HG03575 (cell line): ENCODE results near the gene IQCK.

Experiments used
- ATAC-seq: cut with Tn5 transposase; IDR thresholded peaks from one replicate; pipeline ENCODE4 v1.9.1; 2021; ENCODE audit not compliant: unreplicated experiment, insufficient number of reproducible peaks, low FRiP score; ENCODE audit errors: extremely low read depth

The IQCK gene

DNA sequence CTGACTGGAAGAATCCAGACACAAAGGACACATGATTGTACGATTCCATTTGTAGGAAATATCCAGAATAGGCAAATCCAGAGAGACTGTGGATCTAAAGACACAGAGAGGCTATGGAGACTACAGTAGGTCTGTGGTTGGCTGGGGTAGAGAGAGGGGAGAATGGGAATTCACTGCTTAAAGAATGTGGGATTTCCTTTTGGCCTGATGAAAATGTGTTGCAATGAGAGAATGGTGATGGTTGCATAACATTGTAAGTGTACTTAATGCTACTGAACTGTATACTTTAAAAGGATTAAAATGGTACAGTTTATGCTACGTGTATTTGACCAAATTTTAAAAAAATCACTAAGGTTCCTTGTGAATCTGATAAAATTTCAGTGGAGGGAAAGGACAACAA lies 104.5 kb downstream of the IQCK start:
- no peak for ATAC-seq

DNA sequence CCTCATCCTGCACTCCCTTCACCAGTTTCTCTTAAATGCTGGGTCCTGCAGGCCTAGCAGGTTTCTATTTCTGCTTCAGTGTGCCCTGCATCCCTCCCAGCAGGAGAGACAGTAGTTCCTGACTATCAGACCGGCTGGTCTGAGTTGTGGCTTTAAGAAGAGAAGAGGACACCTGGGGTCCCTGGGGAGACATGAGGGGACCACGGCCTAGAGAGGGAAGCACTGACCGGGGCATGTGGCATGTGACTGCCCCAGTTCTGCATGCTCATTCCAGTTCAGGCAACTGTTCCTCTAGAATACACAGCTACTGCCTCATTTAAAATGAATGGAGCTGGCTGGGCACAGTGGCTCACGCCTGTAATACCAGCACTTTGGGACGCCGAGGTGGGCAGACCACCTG lies 105.3 kb downstream of the IQCK start:
- ATAC-seq = no peak

DNA sequence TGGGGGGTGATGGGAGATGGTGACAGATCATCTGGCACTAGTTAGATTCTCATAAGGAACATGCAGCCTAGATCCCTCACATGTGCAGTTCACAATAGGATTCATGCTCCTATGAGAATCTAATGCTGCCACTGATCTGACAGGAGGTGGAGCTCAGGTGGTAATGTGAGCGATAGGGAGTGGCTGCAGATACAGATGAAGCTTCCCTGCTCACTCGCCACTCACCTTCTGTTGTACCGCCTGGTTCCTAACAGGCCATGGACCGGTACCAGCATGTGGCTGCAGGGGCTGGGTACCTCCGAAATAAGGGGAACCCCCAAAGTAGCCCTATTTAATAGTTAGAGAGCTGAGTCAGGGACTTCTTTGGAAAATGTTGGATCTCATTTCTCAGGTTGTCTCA lies 106.1 kb downstream of the IQCK start:
- no peak for ATAC-seq

DNA sequence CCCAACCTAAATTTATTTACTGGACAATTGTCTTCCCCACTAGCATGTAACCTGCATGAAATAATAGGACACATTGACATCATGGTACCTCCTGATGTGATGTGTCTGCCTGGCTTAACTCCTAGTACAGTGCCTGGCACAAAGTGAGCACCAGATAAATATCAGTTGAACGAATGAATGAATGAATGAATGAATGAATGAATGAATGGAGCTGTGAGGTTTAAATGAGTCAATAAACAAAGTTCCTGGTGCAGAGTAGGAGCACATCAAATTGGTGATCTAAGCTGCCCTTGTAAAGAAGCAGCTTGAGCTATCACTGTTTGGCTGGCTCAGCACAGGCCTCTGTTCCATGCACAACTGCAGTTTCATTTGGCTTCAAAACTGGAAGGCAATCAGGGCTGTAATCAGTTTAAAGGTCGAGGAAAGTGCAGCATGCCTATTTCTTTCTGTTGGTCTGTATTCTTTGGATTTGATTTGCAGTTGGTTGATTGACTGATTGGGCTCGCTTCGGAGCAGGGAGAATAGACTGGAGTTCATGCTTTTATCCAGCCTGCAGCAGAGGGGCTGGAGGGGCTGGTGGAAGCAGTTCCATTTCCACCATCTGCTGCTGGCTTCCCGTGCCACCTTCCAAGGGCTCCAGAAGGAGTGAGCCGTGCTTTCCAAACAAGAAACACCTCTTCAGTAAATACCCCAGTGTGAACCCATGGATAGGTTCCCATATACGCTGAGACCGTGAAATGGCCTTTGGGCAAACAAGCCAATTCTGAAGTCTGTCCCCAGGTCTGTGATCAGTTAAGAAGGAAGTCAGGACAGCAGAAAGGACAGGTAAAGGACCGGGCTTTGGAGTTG lies 112.0 kb downstream of the IQCK start:
- ATAC-seq = no peak

DNA sequence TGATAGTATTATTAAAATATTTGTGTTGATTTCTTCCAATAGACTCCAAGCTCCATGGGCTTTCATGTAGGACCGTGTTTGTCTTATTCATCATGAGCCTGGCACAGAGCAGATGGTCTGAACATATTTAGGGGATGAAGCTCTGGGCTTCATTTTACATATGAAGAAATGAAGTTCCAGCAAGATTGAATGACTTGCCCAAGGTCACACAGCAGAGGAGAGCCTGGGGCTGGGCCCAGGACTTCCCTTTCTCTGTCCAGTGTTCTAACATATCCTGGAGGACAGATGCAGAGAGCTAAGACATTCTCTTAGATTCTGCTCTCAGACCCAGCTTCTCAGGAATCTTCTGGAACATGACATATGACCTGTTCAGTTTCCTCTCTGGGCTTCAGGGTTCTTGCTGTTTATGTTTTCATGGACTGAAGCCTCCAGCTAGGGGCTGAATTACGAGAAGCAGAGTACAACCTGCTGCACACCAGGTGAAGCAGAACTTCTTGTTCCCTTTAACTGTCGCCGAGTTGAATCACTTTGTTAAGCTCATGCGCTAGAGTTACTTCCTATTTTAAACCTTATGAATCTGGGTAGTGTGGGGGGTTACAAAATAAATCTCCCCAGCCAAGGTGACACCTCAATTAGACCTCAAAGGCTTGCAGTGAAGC lies 113.0 kb downstream of the IQCK start:
- no peak for ATAC-seq

DNA sequence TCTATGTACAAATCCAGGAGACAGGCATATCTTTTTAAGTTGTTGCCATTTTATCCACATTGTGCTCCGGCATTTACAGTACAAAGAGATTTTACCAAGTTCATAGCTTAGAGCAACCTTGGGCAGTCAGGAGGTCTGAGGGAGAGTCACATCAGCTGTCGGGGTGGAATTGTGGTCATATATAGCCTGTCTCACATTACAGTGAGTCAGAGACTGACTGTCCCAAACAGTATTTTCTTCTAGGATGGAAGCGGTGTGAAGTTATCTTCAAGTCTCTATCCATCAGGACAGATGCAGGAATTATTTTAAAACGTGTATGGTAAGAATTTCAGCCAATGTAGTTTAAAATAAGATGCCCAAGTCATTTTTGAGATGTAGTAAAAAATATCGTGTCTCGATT lies 113.6 kb downstream of the IQCK start:
- no peak for ATAC-seq

DNA sequence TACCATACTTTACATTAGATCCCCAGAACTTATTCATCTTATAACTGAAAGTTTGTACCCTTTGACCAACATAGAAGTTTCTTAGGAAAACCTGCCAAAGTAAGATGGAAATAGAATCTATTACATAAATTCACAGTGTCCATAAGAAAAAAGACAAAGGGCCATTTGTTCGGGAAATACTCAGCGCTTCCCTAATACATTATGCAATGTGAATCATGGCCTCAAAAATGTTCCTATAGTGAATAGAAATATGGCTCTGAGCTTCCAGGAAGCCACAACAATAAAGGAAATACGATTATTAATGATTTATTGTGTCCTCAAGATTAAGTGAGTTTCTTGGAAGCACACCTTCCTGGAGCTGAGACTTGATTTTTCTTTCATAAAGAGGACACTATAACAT lies 115.1 kb downstream of the IQCK start:
- no peak for ATAC-seq

DNA sequence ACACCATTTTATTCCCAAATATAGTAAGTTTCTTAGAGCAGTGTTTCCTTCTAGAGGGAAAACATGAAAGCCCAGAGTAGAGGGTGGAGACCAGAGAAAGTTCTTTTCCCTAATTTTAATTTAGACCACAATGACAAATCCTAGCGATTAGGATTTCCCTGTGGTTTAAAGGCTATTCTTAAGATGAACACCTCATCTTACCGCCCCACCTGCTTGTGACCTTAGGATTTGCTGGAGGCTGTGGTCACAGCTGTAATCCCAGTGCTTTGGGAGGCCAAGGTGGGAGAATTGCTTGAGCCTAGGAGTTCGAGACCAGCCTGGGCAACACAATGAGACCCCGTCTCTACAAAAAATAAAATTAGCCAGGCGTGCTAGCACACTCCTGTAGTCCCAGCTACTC lies 115.5 kb downstream of the IQCK start:
- no peak for ATAC-seq

DNA sequence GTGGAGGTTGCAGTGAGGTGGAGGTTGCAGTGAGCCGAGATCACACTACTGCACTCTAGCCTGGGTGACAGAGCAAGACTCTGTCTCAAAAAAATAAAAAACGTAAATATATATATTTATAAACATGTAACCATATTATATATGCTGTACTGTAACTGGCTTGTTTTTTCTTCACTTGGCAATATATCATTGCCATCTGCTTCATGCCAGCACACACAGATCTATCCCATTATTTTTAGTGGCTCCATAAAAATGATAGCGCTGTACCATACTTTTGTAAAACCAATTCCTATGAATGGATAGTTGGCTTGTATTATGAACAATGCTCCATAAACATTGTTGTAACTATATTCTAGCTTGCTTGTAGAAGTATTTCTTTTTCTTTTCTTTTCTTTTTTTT lies 117.1 kb downstream of the IQCK start:
- no peak for ATAC-seq

DNA sequence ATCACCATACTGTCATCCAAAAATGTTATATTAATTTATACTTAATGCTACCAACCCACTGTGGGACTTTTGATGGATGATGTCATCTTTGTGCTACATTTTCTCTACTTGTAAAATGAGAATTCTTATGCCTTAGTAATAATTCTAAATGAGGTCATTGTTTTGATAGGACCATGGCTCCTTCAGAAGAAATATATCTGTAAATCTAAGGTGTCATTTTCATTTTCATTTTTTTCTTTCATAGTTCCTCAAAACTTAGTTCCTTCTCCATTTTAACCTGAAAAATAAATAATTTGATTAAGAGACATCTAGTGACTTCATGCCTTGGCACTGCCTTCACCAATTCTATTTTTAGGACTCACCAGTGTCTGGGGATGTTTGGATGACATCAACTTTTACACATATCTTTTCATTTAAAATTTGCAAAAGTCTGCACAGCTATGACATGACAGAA lies 117.9 kb downstream of the IQCK start:
- ATAC-seq = no peak

DNA sequence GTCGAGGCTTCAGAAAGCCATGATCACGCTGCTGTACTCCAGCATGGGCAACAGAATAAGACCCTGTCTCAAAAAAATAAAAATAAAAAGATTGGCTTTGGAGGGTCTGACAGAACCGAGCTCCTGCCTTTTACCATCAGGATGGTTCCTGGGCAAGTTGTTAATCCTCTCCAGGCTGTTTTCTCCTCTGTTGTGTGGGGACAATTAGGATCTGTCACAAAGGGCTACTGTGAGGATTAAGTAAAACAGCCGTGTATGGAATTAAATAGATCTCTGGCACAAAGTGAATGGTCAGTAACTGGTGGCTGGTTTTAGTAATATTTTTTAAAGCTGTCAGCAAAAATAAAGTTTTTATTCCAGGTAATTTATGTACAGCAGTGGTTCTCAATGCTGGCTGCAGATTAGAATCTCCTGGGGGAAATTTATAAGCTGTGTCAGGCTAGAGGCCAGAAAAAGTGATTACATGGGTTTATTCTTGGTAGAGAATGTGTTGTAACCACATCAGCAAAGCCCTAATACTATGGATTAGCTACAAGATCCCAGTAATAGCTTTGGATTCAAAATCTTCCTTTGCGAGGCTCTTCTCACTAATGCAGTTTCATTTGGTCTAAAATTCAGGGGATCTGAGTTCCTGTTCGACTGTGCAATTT lies 119.4 kb downstream of the IQCK start:
- ATAC-seq = no peak

DNA sequence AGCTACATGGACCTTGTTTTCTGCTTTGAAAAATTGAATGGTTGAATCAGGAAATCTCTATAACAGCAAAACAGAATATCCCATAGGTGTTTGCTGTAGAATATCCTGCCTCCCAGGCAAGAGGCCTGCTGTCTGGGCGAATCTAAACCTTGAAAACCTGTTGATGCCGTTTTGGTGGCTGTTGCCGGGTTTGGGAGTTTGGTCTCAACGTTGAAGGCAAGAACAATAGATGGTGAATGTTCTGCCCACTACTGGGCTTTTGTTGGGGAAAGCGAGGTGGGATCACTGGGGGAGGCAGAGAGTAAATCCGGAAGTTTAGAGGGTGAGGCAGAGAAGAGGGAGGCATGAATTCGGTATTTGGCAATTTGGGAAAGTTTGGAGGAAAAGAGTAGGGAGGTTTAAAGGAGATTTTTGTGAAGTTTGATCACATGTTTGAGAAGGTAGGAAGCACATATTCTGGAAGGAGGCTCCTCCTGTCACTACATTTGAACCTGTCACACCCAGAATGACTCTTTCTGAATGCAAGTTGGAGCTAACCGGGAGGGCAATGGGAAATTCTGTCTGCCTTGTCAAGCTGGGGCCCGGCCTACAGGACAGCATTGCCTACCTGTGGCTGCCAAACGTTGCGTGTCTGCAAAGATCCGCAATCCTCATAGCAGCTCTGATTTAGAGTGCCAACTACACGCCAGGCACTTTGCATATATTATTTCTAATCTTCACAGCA lies 120.1 kb downstream of the IQCK start:
- ATAC-seq = no peak

DNA sequence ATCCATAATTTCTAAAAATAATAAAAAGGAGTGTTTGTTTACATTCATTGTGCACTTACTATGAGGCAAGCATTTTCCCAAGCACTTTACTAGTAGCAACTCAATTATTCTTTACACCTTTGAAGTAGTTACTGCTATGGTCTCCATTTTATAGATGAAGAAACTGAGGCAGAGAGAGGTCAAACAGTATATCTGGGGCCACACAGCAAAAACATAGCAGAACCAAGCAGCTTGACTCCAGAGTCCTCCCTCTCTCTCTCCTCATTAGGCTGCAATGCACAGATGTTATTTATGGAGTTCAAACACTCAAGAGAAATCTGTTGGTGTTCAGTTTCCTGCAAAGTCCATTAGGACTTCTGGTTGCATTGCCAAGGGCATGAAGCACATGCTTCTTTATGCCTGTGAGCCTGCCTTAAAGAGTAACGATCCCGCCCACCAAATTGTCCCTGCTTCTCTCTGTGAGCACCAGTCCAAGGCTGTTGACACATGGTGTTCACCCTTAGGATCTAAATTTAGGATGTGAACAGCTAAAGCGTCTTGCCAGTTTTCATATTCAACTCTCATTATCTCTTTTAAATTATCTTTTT lies 122.5 kb downstream of the IQCK start:
- ATAC-seq = no peak

DNA sequence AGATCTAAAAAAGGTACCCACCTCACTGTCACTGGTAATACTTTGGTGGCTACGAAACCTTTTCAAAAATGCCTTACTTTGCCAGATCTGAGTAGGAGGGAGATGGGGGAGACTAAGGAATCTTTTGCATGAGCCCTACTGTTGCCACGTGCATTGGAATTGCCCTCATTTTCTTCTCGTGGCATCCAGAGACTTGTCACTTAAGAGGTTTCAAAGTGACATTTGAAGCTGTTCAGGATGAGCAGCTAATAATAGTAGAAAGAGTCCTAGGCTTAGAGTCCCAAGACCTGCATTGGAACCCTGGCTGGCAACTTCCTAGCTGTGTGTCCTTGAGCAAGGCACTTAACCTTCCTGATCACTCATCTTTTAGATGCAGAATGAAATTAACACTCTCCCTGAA lies 123.1 kb downstream of the IQCK start:
- ATAC-seq = no peak

DNA sequence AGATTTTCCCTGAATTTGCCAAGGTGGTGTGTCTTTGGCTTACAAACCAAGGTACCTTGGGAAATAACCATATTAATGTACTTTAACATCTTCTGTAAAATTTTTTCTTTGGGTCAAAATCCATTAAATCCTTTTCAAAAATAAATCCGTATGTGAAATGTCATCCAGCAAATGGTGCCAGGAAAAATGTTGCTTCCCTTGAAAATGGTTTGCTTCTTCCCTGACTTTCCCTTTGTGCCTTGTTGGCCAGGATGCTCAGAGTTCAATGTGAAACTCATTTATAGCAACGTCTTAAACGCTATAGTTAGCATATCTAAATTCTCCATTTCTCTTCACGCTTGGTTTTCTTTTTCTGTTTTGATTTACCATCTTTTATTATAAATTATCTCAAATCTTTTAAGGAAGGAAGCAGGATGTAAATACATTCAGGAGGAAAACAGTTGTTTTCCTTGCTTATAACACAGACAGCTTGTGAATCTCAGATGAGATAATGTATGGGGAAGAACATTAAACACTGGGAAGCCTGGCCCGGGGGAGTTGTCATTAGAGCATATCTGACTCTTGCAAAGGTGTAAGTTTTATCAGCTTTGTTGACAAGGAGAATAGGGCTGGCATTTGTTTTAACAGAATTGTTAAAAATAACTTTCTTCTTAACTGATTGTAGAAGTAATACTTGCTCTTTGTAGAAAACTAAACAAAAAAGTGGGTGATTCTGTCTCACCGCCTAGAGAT lies 124.5 kb downstream of the IQCK start:
- no peak for ATAC-seq

DNA sequence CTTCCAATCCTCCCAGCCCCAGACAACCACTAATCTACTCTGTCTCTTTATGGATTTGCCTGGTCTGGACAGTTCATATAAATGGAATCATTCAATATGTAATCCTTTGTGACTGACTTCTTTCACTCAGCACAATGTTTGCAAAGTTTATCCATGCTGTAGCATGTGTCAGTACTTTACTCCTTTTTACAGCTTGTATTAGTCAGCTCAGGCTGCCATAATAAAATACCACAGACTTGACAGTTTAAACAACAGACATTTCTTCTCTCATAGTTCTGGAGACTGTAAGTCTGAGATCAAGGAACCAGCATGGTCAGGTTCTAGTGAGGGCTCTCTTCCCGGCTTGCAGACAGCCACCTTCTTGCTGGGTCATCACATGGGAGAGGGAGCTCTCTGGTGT lies 125.3 kb downstream of the IQCK start:
- no peak for ATAC-seq

DNA sequence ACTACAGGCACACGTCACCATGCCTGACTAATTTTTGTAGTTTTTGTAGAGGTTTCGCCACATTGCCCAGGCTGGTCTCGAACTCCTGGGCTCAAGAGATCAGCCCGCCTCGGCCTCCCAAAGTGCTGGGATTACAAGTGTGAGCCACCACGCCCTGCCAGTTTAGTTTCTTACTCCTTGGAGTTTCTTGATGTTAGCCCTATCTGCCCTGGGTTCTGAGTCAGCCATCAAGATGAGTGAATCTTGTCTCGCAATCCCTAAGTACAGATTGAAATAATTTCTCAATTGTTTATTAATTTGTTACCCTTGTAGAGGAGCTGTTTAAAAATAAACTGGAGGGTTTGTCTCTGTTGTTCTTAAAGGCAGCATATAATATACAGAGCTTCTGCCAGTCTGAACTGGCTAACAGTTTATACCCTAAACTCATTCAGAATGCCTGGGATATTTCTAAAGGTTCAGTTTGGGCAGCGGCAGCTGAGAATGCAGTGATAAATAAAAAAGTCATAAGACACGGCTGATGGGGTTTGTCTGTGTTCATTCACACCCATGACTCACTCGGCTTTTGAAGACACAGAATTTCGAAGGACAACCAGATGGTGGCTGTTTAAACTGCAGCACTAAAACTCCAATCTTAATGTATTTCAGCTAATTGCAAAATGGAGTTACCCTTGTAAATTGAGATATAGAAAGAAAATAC lies 127.0 kb downstream of the IQCK start:
- ATAC-seq = no peak

DNA sequence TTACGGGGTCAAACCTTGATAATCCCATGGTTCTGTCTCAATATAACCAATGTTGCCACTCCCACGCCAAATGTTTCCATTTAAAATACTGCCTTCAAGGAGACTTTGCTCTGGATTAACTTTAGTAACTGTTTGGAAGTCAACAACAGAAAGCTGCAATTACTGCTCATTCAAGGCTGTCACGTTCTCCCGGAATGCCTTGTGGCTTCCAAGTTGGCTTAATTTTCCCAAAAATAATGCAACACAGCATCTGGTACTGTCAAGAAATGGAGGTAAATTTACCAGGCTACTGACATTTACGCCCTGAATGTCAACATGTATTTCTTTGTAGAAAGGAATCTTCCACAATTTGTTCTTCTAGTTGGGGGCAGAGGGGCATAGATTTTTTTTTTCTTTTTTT lies 128.4 kb downstream of the IQCK start:
- ATAC-seq = no peak
